Measurements from ENCODE around the gene FEM1A. TPM values are rescaled to one million over a fixed set of nuclear protein-coding genes. Genes with fewer than 3 reads are reported as not detected.

Gene FEM1A
- total and polyA plus RNA-seq, 9 of the 15 experiments (the other 6 are each of a cell fraction or from before 2014, with no cell fraction given): 0.08 to 19.0 (median 6.8) TPM

- TF ChIP-seq THRAP3 (IDR thresholded peaks at IDR 0.05; ENCODE audit: borderline replicate concordance) (0 out of 2 replicates have a peak, but pooled peaks have one; percentile 56), ZBED1 (IDR thresholded peaks at IDR 0.05) (no peak)
These were observed 23.3 kb downstream of the FEM1A start (continued) for GRCh38 chr19:4814625-4815425.

- Histone ChIP-seq H3K4me3 (peak overlapping the region; percentile 27), H3K9me3 (replicated peaks; ENCODE audit: control insufficient read depth, insufficient read depth, low read depth, low read length) (no peaks in the 10 kb centered on the region), H3K4me2 (ENCODE audit: insufficient read depth, low read length) (peak overlapping the region; percentile 72), H3K79me2 (ENCODE audit: control insufficient read depth, insufficient read depth, low read length) (no peaks in the 10 kb centered on the region), H3K9me1 (ENCODE audit: control insufficient read depth, insufficient read depth, low read length) (no peaks in the 10 kb centered on the region), H3K27me3 (ENCODE audit: control insufficient read depth in 2 of 2, insufficient read depth in 2 of 2, low read length in 2 of 2) (no peaks in the 10 kb centered on the region), H4K20me1 (replicated peaks; ENCODE audit: control insufficient read depth, insufficient read depth, low read length) (no peaks in the 10 kb centered on the region), H3K36me3 (ENCODE audit: control insufficient read depth, insufficient read depth, low read length) (peaks cover 32% of the 10 kb centered on the region; the same call in 2 of the 3 replicates), H3K9ac (ENCODE audit: insufficient read depth in 1 of 2, low read depth in 2 of 2, low read length in 2 of 2) (peak overlapping the region; percentile 8 to 60; a peak in 2 of 4 replicates), H3K4me1 (replicated peaks in 1 of 2; ENCODE audit: control insufficient read depth in 2 of 2, insufficient read depth in 2 of 2, low read length in 2 of 2) (peaks cover 10 to 35% of the 10 kb centered on the region in 2 experiments; a peak in 4 of 5 replicates), H2AFZ (ENCODE audit: low read depth, low read length) (peak overlapping the region; percentile 83), H3K27ac (ENCODE audit: extremely low read depth, low read depth, low read length) (peak overlapping the region; percentile 77)
- CTCF ChIA-PET (ENCODE audit: low intra/inter-chr PET ratio): no interaction called here
- WGBS (ENCODE audit: insufficient coverage, low coverage, missing lambda C conversion rate): 16% methylated on average over 25 of the region's 28 CpGs
- intact Hi-C loops (cut with micrococcal nuclease): loop anchor here (5.0 kb wide), 1 partner anchor 52 kb away; the partner anchor contains the start of gene PLIN3
- peak; percentile 98 for FAIRE-seq
- peak; percentile 98 to 99 (median 99) for DNase-seq (ENCODE audit: extremely low read depth in 1 of 4, low spot score in 3 of 4)
- no TSS peak for BruUV-seq (replicated peaks)
- in situ Hi-C loops (cut with MboI): no loop called here
- ATAC-seq: peak; percentile 96
- POLR2A ChIA-PET: interaction anchor here (0.6 to 1.2 kb wide), 3 partner anchors 90 to 595 kb away, joined by 3 read pairs; no protein-coding TSS in a partner anchor
- TF ChIP-seq ZNF174 (CRISPR knock-in tag; IDR thresholded peaks at IDR 0.05): no peak
- no peak for TF ChIP-seq KDM5B (IDR thresholded peaks at IDR 0.05; ENCODE audit: insufficient replicate concordance, low read depth, low read length)
- no peak for TF ChIP-seq ZNF668 (CRISPR knock-in tag; IDR thresholded peaks at IDR 0.05)
- TF ChIP-seq CHAMP1 (IDR thresholded peaks at IDR 0.05): no peak
- peak; percentile 96 for TF ChIP-seq RAD51 (IDR thresholded peaks at IDR 0.05; ENCODE audit: borderline replicate concordance, low read depth)
- no peak for TF ChIP-seq MLX (CRISPR knock-in tag; conservative IDR thresholded peaks at IDR 0.05)
- no peak for TF ChIP-seq MTA1 (IDR thresholded peaks at IDR 0.05; ENCODE audit: borderline replicate concordance)
- TF ChIP-seq RB1 (IDR thresholded peaks at IDR 0.05; ENCODE audit: low read depth): peak; percentile 42
- TF ChIP-seq FOXA3 (CRISPR knock-in tag; conservative IDR thresholded peaks at IDR 0.05 in 1 of 2, IDR thresholded peaks at IDR 0.05 in 1 of 2): no peak
- TF ChIP-seq MECOM (CRISPR knock-in tag; IDR thresholded peaks at IDR 0.05): no peak
- TF ChIP-seq ETV5 (CRISPR knock-in tag; IDR thresholded peaks at IDR 0.05; ENCODE audit: low read depth): 0 out of 2 replicates have a peak, but pooled peaks have one; percentile 20
- TF ChIP-seq ZNF12 (CRISPR knock-in tag; IDR thresholded peaks at IDR 0.05): no peak
These were observed 24.1 kb downstream of the FEM1A start for GRCh38 chr19:4815426-4816201.
